K562 (cell line): Measurements from ENCODE around the gene RPL27A. TPM values are rescaled to one million over a fixed set of nuclear protein-coding genes. Genes with fewer than 3 reads are reported as not detected.

ENCODE experiments used
- ATAC-seq: fragments of 200-7000 bp; cut with Tn5 transposase; 3 replicates; pipeline ENCODE4 v1.9.1; 2020; ENCODE audit warnings: moderate library complexity
- BruUV-seq: library from RNA; stranded (reverse); fragments of 400-500 nt; replicated peaks from 2 replicates; lab custom pipeline; 2021; lab: Mats Ljungman, UMichigan
- CTCF ChIA-PET: fragments of 300-600 bp; formaldehyde crosslinking; extraction: SDS; loops from one replicate; lab custom pipeline; 2021; ENCODE audit warnings: low intra/inter-chr PET ratio; lab: Yijun Ruan, JAX
- POLR2A ChIA-PET: fragments of 300-600, 350-650 bp; sonication (Branson Sonifier 250); formaldehyde crosslinking; extraction: SDS; loops from one replicate; lab custom pipeline; 2021; ENCODE audit warnings: antibody characterized with exemption, inconsistent platforms; lab: Yijun Ruan, JAX
- DNase-seq, 4 experiments: peaks; one replicate each; pipeline versions ENCODE4 v3.0.0 to v3.0.0-alpha.2; 2011 to 2018; ENCODE audit warnings: low spot score in 3 of 4, mixed read lengths in 3 of 4; ENCODE audit errors: extremely low read depth in 1 of 4
- FAIRE-seq: peaks from 2 replicates; lab custom pipeline; 2011; peaks lifted over from hg19 to GRCh38; lab: Jason Lieb, UNC
- H2AFZ ChIP-seq: 2 replicates; pipeline ENCODE4 v1.6.0; 2011; ENCODE audit warnings: low read depth, low read length, control low read depth, inconsistent platforms
- H3K27ac ChIP-seq: fragments of 200-600 bp; 3 replicates; pipeline ENCODE4 v1.8.0; 2011; ENCODE audit warnings: low read depth, mild to moderate bottlenecking, control low read depth, inconsistent platforms, low read length, moderate library complexity, mixed read lengths; ENCODE audit errors: extremely low read depth
- H3K27me3 ChIP-seq, 2 experiments: fragments of 300-600 bp in 1 of 2; 2 replicates in 1 of 2; 3 replicates in 1 of 2; pipeline versions ENCODE4 v1.6.0 to v1.8.0; 2011; ENCODE audit warnings: inconsistent platforms in 2 of 2, low read length in 2 of 2, mild to moderate bottlenecking in 1 of 2, mixed read lengths in 1 of 2, moderate library complexity in 1 of 2; ENCODE audit not compliant: control insufficient read depth in 2 of 2, insufficient read depth in 2 of 2
- H3K36me3 ChIP-seq: fragments of 300-600 bp; 3 replicates; pipeline ENCODE4 v1.8.0; 2011; ENCODE audit warnings: mild to moderate bottlenecking, low read length, inconsistent platforms; ENCODE audit not compliant: control insufficient read depth, insufficient read depth
- H3K4me1 ChIP-seq, 2 experiments: fragments of 200-600 bp in 1 of 2; replicated peaks in 1 of 2; 2 replicates in 1 of 2; 3 replicates in 1 of 2; pipeline versions ENCODE4 v1.5.1 to v1.8.0; 2011; ENCODE audit warnings: inconsistent platforms in 2 of 2, low read length in 2 of 2, mild to moderate bottlenecking in 1 of 2, mixed read lengths in 1 of 2, moderate library complexity in 1 of 2; ENCODE audit not compliant: control insufficient read depth in 2 of 2, insufficient read depth in 2 of 2
- H3K4me2 ChIP-seq: 2 replicates; pipeline ENCODE4 v1.6.1; 2011; ENCODE audit warnings: low read length, control low read depth, inconsistent platforms, mixed read lengths; ENCODE audit not compliant: insufficient read depth
- H3K4me3 ChIP-seq: fragments of 200-600 bp; sonication (generic), shearing (Covaris generic); 2 replicates; pipeline ENCODE4 v1.5.1; 2016; ENCODE audit warnings: control low read depth, inconsistent platforms
- H3K79me2 ChIP-seq: fragments of 200-600 bp; 3 replicates; pipeline ENCODE4 v1.8.0; 2011; ENCODE audit warnings: low read length, inconsistent platforms; ENCODE audit not compliant: control insufficient read depth, insufficient read depth
- H3K9ac ChIP-seq, 2 experiments: 2 replicates each; pipeline versions ENCODE4 v1.6.0 to v1.6.1; 2011; ENCODE audit warnings: low read depth in 2 of 2, low read length in 2 of 2, control low read depth in 1 of 2, inconsistent platforms in 1 of 2, mild to moderate bottlenecking in 1 of 2, mixed read lengths in 1 of 2; ENCODE audit not compliant: insufficient read depth in 1 of 2
- H3K9me1 ChIP-seq: one replicate; pipeline ENCODE4 v1.6.0; 2011; ENCODE audit warnings: inconsistent platforms, mild to moderate bottlenecking, low read length, moderate library complexity; ENCODE audit not compliant: control insufficient read depth, insufficient read depth
- H3K9me3 ChIP-seq: replicated peaks from 2 replicates; pipeline ENCODE4 v1.5.1; 2011; ENCODE audit warnings: low read depth, low read length, inconsistent platforms; ENCODE audit not compliant: control insufficient read depth, insufficient read depth
- H4K20me1 ChIP-seq: replicated peaks from 2 replicates; pipeline ENCODE4 v1.6.1; 2011; ENCODE audit warnings: low read length, inconsistent platforms, mixed read lengths; ENCODE audit not compliant: control insufficient read depth, insufficient read depth
- CBFB ChIP-seq: sonication (generic); formaldehyde crosslinking; IDR thresholded peaks from 2 replicates; pipeline ENCODE4 v1.4.0; 2020; ENCODE audit warnings: mild to moderate bottlenecking, missing genetic modification reagents
- CHAMP1 ChIP-seq: fragments of 450-650 bp; IDR thresholded peaks from 2 replicates; pipeline ENCODE4 v1.6.1; 2016; ENCODE audit warnings: mild to moderate bottlenecking
- ELK1 ChIP-seq: sonication (generic); formaldehyde crosslinking; IDR thresholded peaks from 2 replicates; pipeline ENCODE4 v1.8.1; 2022; ENCODE audit warnings: missing genetic modification reagents
- HDAC6 ChIP-seq: IDR thresholded peaks from 2 replicates; pipeline ENCODE4 v1.6.1; 2012; ENCODE audit warnings: low read depth, mild to moderate bottlenecking, control low read depth, inconsistent platforms, low read length, moderate library complexity
- HES1 ChIP-seq: fragments of 450-650 bp; IDR thresholded peaks from 2 replicates; pipeline ENCODE4 v1.6.1; 2016; ENCODE audit warnings: low read depth, mild to moderate bottlenecking, moderate library complexity
- JUN ChIP-seq, 2 experiments: sonication (generic) in 1 of 2; formaldehyde crosslinking in 1 of 2; IDR thresholded peaks; 2 replicates each; pipeline versions ENCODE4 v1.6.1 to v1.8.0; 2012 to 2022; ENCODE audit warnings: borderline replicate concordance in 2 of 2, mild to moderate bottlenecking in 2 of 2, improper control_type of control experiment in 1 of 2, low read depth in 1 of 2, low read length in 1 of 2, missing genetic modification reagents in 1 of 2
- NEUROD1 ChIP-seq: fragments of 150-350 bp; IDR thresholded peaks from 2 replicates; pipeline ENCODE4 v1.6.1; 2014; ENCODE audit warnings: borderline replicate concordance, low read length, low read depth; ENCODE audit not compliant: partially characterized antibody
- NONO ChIP-seq, 2 experiments: fragments of 200-400 bp in 1 of 2; fragments of 450-650 bp in 1 of 2; formaldehyde crosslinking in 1 of 2; IDR thresholded peaks; 2 replicates each; pipeline ENCODE4 v1.6.1; 2017; ENCODE audit warnings: low read depth in 2 of 2, mild to moderate bottlenecking in 2 of 2, moderate library complexity in 2 of 2, low read length in 1 of 2
- NR1H2 ChIP-seq: sonication (generic); formaldehyde crosslinking; IDR thresholded peaks from 2 replicates; pipeline ENCODE4 v1.4.0; 2020; ENCODE audit warnings: mild to moderate bottlenecking, missing genetic modification reagents
- ZNF696 ChIP-seq: fragments of 250-450 bp; sonication (Bioruptor Pico); conservative IDR thresholded peaks from 2 replicates; pipeline ENCODE4 v1.4.0; 2020; ENCODE audit warnings: mild to moderate bottlenecking, moderate library complexity
- ZNF707 ChIP-seq: fragments of 250-450 bp; sonication (Bioruptor Pico); conservative IDR thresholded peaks from 2 replicates; pipeline ENCODE4 v1.8.0; 2022; ENCODE audit warnings: inconsistent platforms, mild to moderate bottlenecking, moderate library complexity
- ZSCAN29 ChIP-seq: fragments of 450-650 bp; IDR thresholded peaks from 2 replicates; pipeline ENCODE4 v1.6.1; 2017
- WGBS: fragments of 100-300 bp; shearing (Covaris generic); methylation state at CpG from one replicate; pipeline ENCODE4 v1.1.6; 2016; ENCODE audit warnings: low coverage, mixed read lengths; ENCODE audit not compliant: insufficient coverage; ENCODE audit errors: missing lambda C conversion rate; 5-methylcytosine and 5-hydroxymethylcytosine counted together
- in situ Hi-C: fragments of 300-500 bp; cut with MboI; formaldehyde crosslinking; loops from 4 replicates; pipeline ENCODE4 v1.15.0; 2018; ENCODE audit warnings: inconsistent platforms, mixed read lengths
- intact Hi-C: fragments of 100-400 bp; cut with micrococcal nuclease; formaldehyde crosslinking; loops from 2 replicates; pipeline ENCODE4 v1.14.2; 2022
- polyA plus RNA-seq, 8 experiments: library from polyadenylated mRNA; depleted of rRNA in 4 of 8; stranded (reverse) in 5 of 8; unstranded in 3 of 8; fragments of >200 nt; fragmentation: Nextera tagmentation in 2 of 8; fragmentation: Illumina TruSeq in 1 of 8; extraction: Ambion mirVana in 2 of 8; extraction: Trizol in 1 of 8; gene quantifications; 2 replicates each; pipeline versions ENCODE4 v1.2.1 to v1.2.3, GENCODE V29; 2011 to 2014; ENCODE audit warnings: inconsistent platforms in 1 of 8, missing spikeins in 1 of 8
- total RNA-seq, 7 experiments: library from RNA; depleted of rRNA in 6 of 7; stranded (reverse); fragments of >200 nt in 6 of 7; fragmentation: Illumina TruSeq in 2 of 7; extraction: Trizol in 2 of 7; gene quantifications; 2 replicates each; pipeline versions ENCODE4 v1.2.1 to v1.2.3, GENCODE V29; 2011 to 2021; ENCODE audit warnings: low replicate concordance in 1 of 7

Gene RPL27A
- total and polyA plus RNA-seq, 9 of the 15 experiments (the other 6 are each of a cell fraction or from before 2014, with no cell fraction given) = 790 to 4,241 (median 2,267) TPM

GRCh38 chr11:8712506-8712905 is 29.9 kb downstream of the RPL27A start:
- intact Hi-C loops = no loop called here
- H3K27ac ChIP-seq = no peak overlapping the region
- no peak overlapping the region for H2AFZ ChIP-seq
- H3K9ac ChIP-seq = no peak overlapping the region
- ChIA-PET CTCF (no interaction called here), POLR2A (interaction anchor here (0.8 to 2.0 kb wide), 4 partner anchors 9 to 22 kb away, joined by 3 to 5 read pairs (median 4); no protein-coding TSS in a partner anchor)
- no TSS peak for BruUV-seq
- WGBS = 29% methylated on average over 10 of the region's 12 CpGs
- ATAC-seq (no peak), FAIRE-seq (no peak), DNase-seq (no peak)
- H4K20me1 ChIP-seq = peaks cover 5% of the 10 kb centered on the region; the same call in 1 of the 2 replicates
- H3K4me2 ChIP-seq = no peak overlapping the region
- H3K36me3 ChIP-seq = no peaks in the 10 kb centered on the region
- H3K79me2 ChIP-seq = no peaks in the 10 kb centered on the region
- H3K9me3 ChIP-seq = no peaks in the 10 kb centered on the region
- peaks cover 41 to 78% of the 10 kb centered on the region in 2 experiments for H3K27me3 ChIP-seq
- H3K4me3 ChIP-seq = no peak overlapping the region
- in situ Hi-C loops = no loop called here
- TF ChIP-seq HES1 = no peak
- TF ChIP-seq CHAMP1 = no peak
- no peak for TF ChIP-seq ZNF707 (CRISPR knock-in tag)
- TF ChIP-seq ZSCAN29 = no peak
- TF ChIP-seq JUN (IDR thresholded peaks at IDR 0.05; ENCODE audit: borderline replicate concordance, low read depth, low read length) = no peak
- TF ChIP-seq JUN (CRISPR knock-in tag; IDR thresholded peaks at IDR 0.05; ENCODE audit: borderline replicate concordance) = no peak
- TF ChIP-seq NEUROD1 = no peak
- TF ChIP-seq NR1H2 (CRISPR knock-in tag) = no peak
- no peak for TF ChIP-seq CBFB (CRISPR knock-in tag)
- TF ChIP-seq NONO (IDR thresholded peaks at IDR 0.05; ENCODE audit: low read depth in 2 of 2, low read length in 1 of 2) = no peak
- no peak for TF ChIP-seq HDAC6
- no peak for TF ChIP-seq ZNF696 (CRISPR knock-in tag)
- no peak for TF ChIP-seq ELK1 (CRISPR knock-in tag)
- peaks cover 4 to 5% of the 10 kb centered on the region in 2 experiments; a peak in 3 of 5 replicates for H3K4me1 ChIP-seq
- no peaks in the 10 kb centered on the region for H3K9me1 ChIP-seq
